H9 (cell line): Measurements from ENCODE around the gene ZDHHC13. TPM values are rescaled to one million over a fixed set of nuclear protein-coding genes. Genes with fewer than 3 reads are reported as not detected.
"Not testable (repeated sequence)": the region's sequence is repeated elsewhere in the genome, so short reads cannot be mapped to it uniquely, and the experiment has no call there.

ENCODE experiments used
- DNase-seq: peaks from one replicate; pipeline ENCODE4 v3.0.0-alpha.2; 2017
- H2AFZ ChIP-seq: one replicate; pipeline ENCODE4 v1.6.1; 2013; ENCODE audit warnings: mild to moderate bottlenecking, low read length, control low read depth, moderate library complexity
- H2AK5ac ChIP-seq: 2 replicates; pipeline ENCODE4 v1.6.1; 2013; ENCODE audit warnings: low read length, control low read depth, mixed read lengths; ENCODE audit not compliant: insufficient read length
- H2BK120ac ChIP-seq: one replicate; pipeline ENCODE4 v1.6.1; 2013; ENCODE audit warnings: low read depth, mild to moderate bottlenecking, low read length, control low read depth, inconsistent platforms; ENCODE audit not compliant: poor library complexity, severe bottlenecking
- H2BK12ac ChIP-seq: 2 replicates; pipeline ENCODE4 v1.6.1; 2013; ENCODE audit warnings: low read length, control low read depth, mixed read lengths, low read depth; ENCODE audit not compliant: insufficient read length
- H2BK15ac ChIP-seq: 2 replicates; pipeline ENCODE4 v1.6.1; 2013; ENCODE audit warnings: low read depth, low read length, control low read depth
- H2BK20ac ChIP-seq: one replicate; pipeline ENCODE4 v1.6.1; 2013; ENCODE audit warnings: low read depth, mild to moderate bottlenecking, low read length, control low read depth, inconsistent platforms; ENCODE audit not compliant: poor library complexity, severe bottlenecking
- H2BK5ac ChIP-seq: 2 replicates; pipeline ENCODE4 v1.6.1; 2013; ENCODE audit warnings: low read length, control low read depth, mixed read lengths; ENCODE audit not compliant: insufficient read length
- H3K14ac ChIP-seq: 2 replicates; pipeline ENCODE4 v1.6.1; 2013; ENCODE audit warnings: low read length, control low read depth; ENCODE audit not compliant: insufficient read depth
- H3K18ac ChIP-seq: 2 replicates; pipeline ENCODE4 v1.6.1; 2013; ENCODE audit warnings: low read depth, mild to moderate bottlenecking, mixed read lengths, low read length, control low read depth; ENCODE audit not compliant: insufficient read length
- H3K23ac ChIP-seq: 2 replicates; pipeline ENCODE4 v1.6.1; 2013; ENCODE audit warnings: low read length, control low read depth, mixed read lengths, low read depth; ENCODE audit not compliant: insufficient read length
- H3K23me2 ChIP-seq: 2 replicates; pipeline ENCODE4 v1.6.1; 2013; ENCODE audit warnings: low read depth, mild to moderate bottlenecking, mixed read lengths, low read length, control low read depth; ENCODE audit not compliant: insufficient read length, poor library complexity, severe bottlenecking
- H3K27ac ChIP-seq: 2 replicates; pipeline ENCODE4 v1.5.1; 2013; ENCODE audit warnings: low read length, control low read depth, mixed read lengths, low read depth; ENCODE audit not compliant: insufficient read length
- H3K27me3 ChIP-seq: 2 replicates; pipeline ENCODE4 v1.6.1; 2013; ENCODE audit warnings: low read length, control low read depth, inconsistent platforms; ENCODE audit not compliant: insufficient read depth
- H3K4ac ChIP-seq: 2 replicates; pipeline ENCODE4 v1.6.1; 2013; ENCODE audit warnings: low read depth, mild to moderate bottlenecking, control low read depth, inconsistent platforms, low read length, moderate library complexity
- H3K4me1 ChIP-seq: 2 replicates; pipeline ENCODE4 v1.6.1; 2013; ENCODE audit warnings: low read length, control low read depth, inconsistent platforms; ENCODE audit not compliant: insufficient read depth
- H3K4me2 ChIP-seq: 2 replicates; pipeline ENCODE4 v1.6.1; 2013; ENCODE audit warnings: low read length, control low read depth, mixed read lengths; ENCODE audit not compliant: insufficient read length, insufficient read depth
- H3K56ac ChIP-seq: 2 replicates; pipeline ENCODE4 v1.6.1; 2013; ENCODE audit warnings: low read depth, mild to moderate bottlenecking, mixed read lengths, low read length, control low read depth; ENCODE audit not compliant: insufficient read length
- H3K79me1 ChIP-seq: 2 replicates; pipeline ENCODE4 v1.6.1; 2013; ENCODE audit warnings: low read depth, mild to moderate bottlenecking, moderate library complexity, low read length, control low read depth, inconsistent platforms; ENCODE audit not compliant: insufficient read depth, poor library complexity, severe bottlenecking
- H3K79me2 ChIP-seq: 2 replicates; pipeline ENCODE4 v1.6.1; 2013; ENCODE audit warnings: low read length, control low read depth, inconsistent platforms; ENCODE audit not compliant: insufficient read depth
- H3K9ac ChIP-seq: 2 replicates; pipeline ENCODE4 v1.6.1; 2013; ENCODE audit warnings: low read length, control low read depth, mixed read lengths; ENCODE audit not compliant: insufficient read length; ENCODE audit errors: extremely low read depth
- H3K9me3 ChIP-seq: one replicate; pipeline ENCODE4 v1.6.1; 2013; ENCODE audit warnings: low read depth, low read length, inconsistent platforms; ENCODE audit not compliant: control insufficient read depth
- H3T11ph ChIP-seq: one replicate; pipeline ENCODE4 v1.6.1; 2013; ENCODE audit warnings: mild to moderate bottlenecking, low read length, control low read depth, inconsistent platforms
- H4K20me1 ChIP-seq: one replicate; pipeline ENCODE4 v1.6.1; 2013; ENCODE audit not compliant: control insufficient read depth, insufficient read length, insufficient read depth
- H4K5ac ChIP-seq: 2 replicates; pipeline ENCODE4 v1.6.1; 2013; ENCODE audit warnings: low read depth, mild to moderate bottlenecking, mixed read lengths, low read length, control low read depth; ENCODE audit not compliant: insufficient read length
- H4K8ac ChIP-seq: replicated peaks from 2 replicates; pipeline ENCODE4 v1.6.1; 2013; ENCODE audit warnings: low read length, control low read depth, mixed read lengths, low read depth; ENCODE audit not compliant: insufficient read length
- H4K91ac ChIP-seq: 2 replicates; pipeline ENCODE4 v1.6.1; 2013; ENCODE audit warnings: low read depth, mild to moderate bottlenecking, moderate library complexity, mixed read lengths, low read length, control low read depth; ENCODE audit not compliant: insufficient read length
- H3K27ac Mint-ChIP-seq, 3 experiments: 2 replicates in 2 of 3; 3 replicates in 1 of 3; pipeline ENCODE4 v1.8.0; 2020 to 2021; ENCODE audit warnings: mixed read lengths in 3 of 3, mild to moderate bottlenecking in 1 of 3, moderate library complexity in 1 of 3
- H3K27me3 Mint-ChIP-seq: 2 replicates; pipeline ENCODE4 v1.8.0; 2021; ENCODE audit warnings: low read depth, mild to moderate bottlenecking, moderate library complexity, mixed read lengths
- H3K36me3 Mint-ChIP-seq, 3 experiments: 2 replicates in 2 of 3; 3 replicates in 1 of 3; pipeline ENCODE4 v1.8.0; 2020 to 2021; ENCODE audit warnings: low read depth in 3 of 3, mixed read lengths in 3 of 3; ENCODE audit not compliant: insufficient read depth in 1 of 3
- H3K4me1 Mint-ChIP-seq, 2 experiments: 2 replicates each; pipeline ENCODE4 v1.8.0; 2020; ENCODE audit warnings: mixed read lengths in 2 of 2
- H3K4me3 Mint-ChIP-seq, 2 experiments: 2 replicates in 1 of 2; 3 replicates in 1 of 2; pipeline ENCODE4 v1.8.0; 2020 to 2021; ENCODE audit warnings: mild to moderate bottlenecking in 2 of 2, mixed read lengths in 2 of 2, moderate library complexity in 1 of 2
- H3K9me3 Mint-ChIP-seq, 2 experiments: 2 replicates in 1 of 2; 3 replicates in 1 of 2; pipeline ENCODE4 v1.8.0; 2020; ENCODE audit warnings: mild to moderate bottlenecking in 2 of 2, mixed read lengths in 2 of 2, moderate library complexity in 1 of 2
- CTCF ChIP-seq: fragments of 200-600 bp; sonication (generic); conservative IDR thresholded peaks from 3 replicates; pipeline ENCODE4 v1.8.0; 2021; ENCODE audit warnings: antibody characterized with exemption, mild to moderate bottlenecking
- WGBS: extraction: QIAGEN DNeasy Blood & Tissue Kit; methylation state at CpG from one replicate; pipeline ENCODE4 v1.1.7; 2013; ENCODE audit warnings: missing lambda C conversion rate, low lambda C conversion rate, mixed read lengths; ENCODE audit not compliant: insufficient read length; ENCODE audit errors: extremely low coverage; 5-methylcytosine and 5-hydroxymethylcytosine counted together
- total RNA-seq: library from RNA; stranded (reverse); gene quantifications from 2 replicates; pipeline ENCODE4 v1.2.1, GENCODE V29; 2021

ZDHHC13 gene
- total RNA-seq, 1 experiment from 2014 or later, result 20.9 TPM

DNA sequence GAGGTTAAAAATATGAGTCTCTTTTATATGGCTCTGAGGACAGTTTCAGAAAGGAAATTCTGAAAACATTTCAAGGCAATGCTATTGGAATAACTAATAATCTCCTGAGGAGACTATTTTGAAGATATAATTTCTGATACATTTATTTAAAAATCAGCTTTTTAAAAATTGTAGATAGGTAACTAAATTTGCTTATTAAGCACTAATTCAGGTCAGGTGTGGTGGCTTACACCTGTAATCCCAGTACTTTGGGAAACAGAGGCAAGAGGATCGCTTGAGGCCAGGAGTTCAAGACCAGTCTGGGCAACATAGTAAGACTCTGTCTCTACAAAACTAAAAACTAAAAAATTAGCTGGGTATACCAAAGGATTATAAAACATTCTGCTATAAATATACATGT lies 17.0 kb downstream of the ZDHHC13 start:
- no peak overlapping the region for H3K27ac ChIP-seq
- H2BK5ac ChIP-seq, result no peak overlapping the region
- H2BK20ac ChIP-seq, result no peak overlapping the region
- H2BK15ac ChIP-seq, result no peak overlapping the region
- H3T11ph ChIP-seq, result no peak overlapping the region
- H3K4me1 ChIP-seq, result no peaks in the 10 kb centered on the region
- H3K9me3 Mint-ChIP-seq, result peaks cover 44 to 56% of the 10 kb centered on the region in 2 experiments
- H3K27ac Mint-ChIP-seq, result no peak overlapping the region
- peaks cover 5% of the 10 kb centered on the region for H3K9me3 ChIP-seq
- no peak overlapping the region for H4K5ac ChIP-seq
- H2BK12ac ChIP-seq, result no peak overlapping the region
- H3K4ac ChIP-seq, result no peak overlapping the region
- H3K4me1 Mint-ChIP-seq, result no peaks in the 10 kb centered on the region
- 0 out of 2 replicates have a peak, but pooled peaks cover 2% of the 10 kb centered on the region for H3K79me2 ChIP-seq
- H2AFZ ChIP-seq, result no peak overlapping the region
- no peak overlapping the region for H2AK5ac ChIP-seq
- no CpG with 5 or more reads among the region's 1 CpG for WGBS
- no peak overlapping the region for H3K4me2 ChIP-seq
- DNase-seq, result no peak
- H3K27me3 Mint-ChIP-seq, result peaks cover 6% of the 10 kb centered on the region
- H3K56ac ChIP-seq, result no peak overlapping the region
- H3K9ac ChIP-seq, result no peak overlapping the region
- no peak overlapping the region for H4K8ac ChIP-seq
- no peak overlapping the region for H3K4me3 Mint-ChIP-seq
- H3K14ac ChIP-seq, result no peak overlapping the region
- no peak overlapping the region for H3K23ac ChIP-seq
- H4K20me1 ChIP-seq, result no peaks in the 10 kb centered on the region
- H3K27me3 ChIP-seq, result no peaks in the 10 kb centered on the region
- H3K18ac ChIP-seq, result no peak overlapping the region
- no peak overlapping the region for H4K91ac ChIP-seq
- H2BK120ac ChIP-seq, result no peak overlapping the region
- H3K36me3 Mint-ChIP-seq, result peaks cover 45 to 62% (median 51%) of the 10 kb centered on the region in 3 experiments
- no peaks in the 10 kb centered on the region for H3K23me2 ChIP-seq
- peaks cover 3% of the 10 kb centered on the region for H3K79me1 ChIP-seq
- no peak for TF ChIP-seq CTCF

DNA sequence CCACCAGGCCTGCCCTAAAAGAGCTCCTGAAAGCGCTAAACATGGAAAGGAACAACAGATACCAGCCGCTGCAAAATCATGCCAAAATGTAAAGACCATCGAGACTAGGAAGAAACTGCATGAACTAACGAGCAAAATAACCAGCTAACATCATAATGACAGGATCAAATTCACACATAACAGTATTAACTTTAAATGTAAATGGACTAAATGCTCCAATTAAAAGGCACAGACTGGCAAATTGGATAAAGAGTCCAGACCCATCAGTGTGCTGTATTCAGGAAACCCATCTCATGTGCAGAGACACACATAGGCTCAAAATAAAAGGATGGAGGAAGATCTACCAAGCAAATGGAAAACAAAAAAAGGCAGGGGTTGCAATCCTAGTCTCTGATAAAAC lies 19.9 kb downstream of the ZDHHC13 start:
- not testable (repeated sequence) for H3K23ac ChIP-seq, H4K8ac ChIP-seq, H3K27me3 ChIP-seq, H3K14ac ChIP-seq, H2BK120ac ChIP-seq, H3K27ac ChIP-seq, H3K27me3 Mint-ChIP-seq, H2BK15ac ChIP-seq, H3K27ac Mint-ChIP-seq, H3K79me1 ChIP-seq, H3K9me3 ChIP-seq, H3K4me1 ChIP-seq, H2BK20ac ChIP-seq, H3K4me2 ChIP-seq, H3K4ac ChIP-seq, H4K20me1 ChIP-seq, H3K23me2 ChIP-seq, H3K9ac ChIP-seq, H3T11ph ChIP-seq, H4K5ac ChIP-seq, H2BK5ac ChIP-seq, H3K79me2 ChIP-seq, H4K91ac ChIP-seq, H3K4me3 Mint-ChIP-seq, H3K4me1 Mint-ChIP-seq, H2AK5ac ChIP-seq, H2AFZ ChIP-seq, H3K18ac ChIP-seq, DNase-seq, H3K56ac ChIP-seq, H2BK12ac ChIP-seq
- Mint-ChIP-seq H3K36me3 (peaks cover 31 to 42% (median 33%) of the 10 kb centered on the region in 3 experiments), H3K9me3 (peaks cover 35 to 42% of the 10 kb centered on the region in 2 experiments)
- no CpG with 5 or more reads among the region's 4 CpGs for WGBS
